GM18520 (cell line): ENCODE results near the gene MAPK8IP1.

Experiments
- ATAC-seq: cut with Tn5 transposase; IDR thresholded peaks from one replicate; pipeline ENCODE4 v1.9.1; 2021; ENCODE audit not compliant: unreplicated experiment

The MAPK8IP1 gene

GRCh38 chr11:45859661-45860140, 25.8 kb upstream of the MAPK8IP1 start:
- no peak for ATAC-seq

DNA sequence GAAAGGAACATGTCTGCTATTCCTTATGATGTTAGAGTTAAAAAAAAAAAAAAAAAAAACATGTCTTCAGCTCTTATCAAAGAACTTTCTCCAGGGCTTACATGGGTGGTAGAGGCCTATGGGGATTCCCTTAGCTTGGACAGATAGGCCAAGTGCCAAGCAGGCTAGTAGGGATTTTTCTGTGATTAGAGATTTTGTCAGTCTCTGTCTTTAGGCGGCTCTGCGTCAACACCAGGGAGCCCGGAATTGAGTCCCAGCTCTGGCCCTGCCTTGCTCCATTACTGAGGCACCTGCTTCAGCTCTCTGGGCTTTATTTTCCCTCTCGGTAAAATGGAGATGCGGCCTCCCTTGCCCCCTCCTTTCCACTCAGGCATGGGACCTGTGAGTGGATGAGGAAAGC, 25.1 kb upstream of the MAPK8IP1 start:
- ATAC-seq = no peak

DNA sequence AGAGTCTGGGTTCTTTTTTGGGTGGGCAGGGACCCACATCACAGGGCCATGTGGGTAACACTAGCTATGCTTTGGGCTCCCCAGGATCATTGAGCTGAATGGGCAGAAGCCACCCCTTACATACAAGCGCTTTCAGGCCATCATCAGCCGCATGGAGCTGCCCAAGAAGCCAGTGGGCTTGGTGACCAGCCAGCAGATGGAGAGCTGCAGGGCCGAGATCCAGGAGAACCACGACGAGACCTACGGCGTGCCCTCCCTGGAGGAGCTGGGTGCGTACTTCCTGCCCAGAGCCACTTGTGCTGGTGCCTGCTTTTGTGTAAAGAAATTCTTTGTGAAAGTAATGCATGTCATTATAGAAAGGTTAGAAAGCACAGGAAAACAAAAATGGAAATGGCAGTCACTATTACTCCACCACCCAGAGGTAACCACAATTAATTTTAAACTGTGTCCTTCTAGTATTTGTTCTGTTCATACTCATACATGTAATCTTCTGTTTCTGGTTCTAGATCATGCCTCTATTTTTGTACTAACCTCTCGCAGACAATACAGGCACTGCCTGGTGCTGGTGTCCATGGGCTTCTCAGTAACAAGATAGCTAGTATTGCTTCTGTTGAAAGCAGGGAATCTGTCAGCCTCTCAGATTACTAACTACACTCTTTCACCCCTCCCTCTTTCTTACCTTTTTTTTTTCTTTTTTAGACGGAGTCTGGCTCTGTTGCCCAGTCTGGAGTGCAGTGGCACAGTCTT, 24.5 kb upstream of the MAPK8IP1 start:
- no peak for ATAC-seq

GRCh38 chr11:45864041-45864440, 21.4 kb upstream of the MAPK8IP1 start:
- ATAC-seq = no peak

DNA sequence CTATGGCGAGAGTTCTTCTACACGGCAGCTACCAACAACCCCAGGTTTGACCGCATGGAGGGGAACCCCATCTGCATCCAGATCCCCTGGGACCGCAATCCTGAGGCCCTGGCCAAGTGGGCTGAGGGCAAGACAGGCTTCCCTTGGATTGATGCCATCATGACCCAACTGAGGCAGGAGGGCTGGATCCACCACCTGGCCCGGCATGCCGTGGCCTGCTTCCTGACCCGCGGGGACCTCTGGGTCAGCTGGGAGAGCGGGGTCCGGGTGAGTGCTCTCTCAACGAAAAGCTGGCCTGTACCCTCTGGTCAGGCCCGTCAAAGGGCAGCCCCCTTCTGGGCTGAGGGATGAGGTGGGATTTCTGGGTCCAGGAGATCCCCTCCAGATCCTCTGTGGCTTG, 15.9 kb upstream of the MAPK8IP1 start:
- no peak for ATAC-seq

DNA sequence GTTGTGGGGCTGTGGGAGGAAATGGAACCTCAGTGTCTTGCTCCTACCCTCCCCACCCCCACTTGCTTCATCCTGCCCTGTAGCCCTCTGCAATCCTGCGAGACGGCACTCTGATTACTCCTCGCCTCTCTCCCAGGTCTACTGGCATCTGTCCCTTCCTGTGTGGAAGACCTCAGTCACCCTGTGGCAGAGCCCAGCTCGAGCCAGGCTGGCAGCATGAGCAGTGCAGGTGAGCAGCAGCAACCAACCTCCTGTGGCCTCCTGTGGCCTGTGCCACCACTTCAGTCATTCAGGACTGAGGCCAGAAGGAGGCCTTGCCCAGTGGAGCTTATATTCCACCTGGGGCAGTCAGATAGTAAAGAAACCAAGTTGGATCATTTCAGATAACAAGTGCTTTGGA, 14.7 kb upstream of the MAPK8IP1 start:
- no peak for ATAC-seq

GRCh38 chr11:45871638-45872037, 13.8 kb upstream of the MAPK8IP1 start:
- ATAC-seq = no peak

- no peak for ATAC-seq
Measured at GRCh38 chr11:45872651-45873356, 12.6 kb upstream of the MAPK8IP1 start.

- no peak for ATAC-seq
Measured at GRCh38 chr11:45876401-45876800, 9.1 kb upstream of the MAPK8IP1 start.

- ATAC-seq = no peak
Measured at GRCh38 chr11:45877221-45877620, 8.2 kb upstream of the MAPK8IP1 start.

DNA sequence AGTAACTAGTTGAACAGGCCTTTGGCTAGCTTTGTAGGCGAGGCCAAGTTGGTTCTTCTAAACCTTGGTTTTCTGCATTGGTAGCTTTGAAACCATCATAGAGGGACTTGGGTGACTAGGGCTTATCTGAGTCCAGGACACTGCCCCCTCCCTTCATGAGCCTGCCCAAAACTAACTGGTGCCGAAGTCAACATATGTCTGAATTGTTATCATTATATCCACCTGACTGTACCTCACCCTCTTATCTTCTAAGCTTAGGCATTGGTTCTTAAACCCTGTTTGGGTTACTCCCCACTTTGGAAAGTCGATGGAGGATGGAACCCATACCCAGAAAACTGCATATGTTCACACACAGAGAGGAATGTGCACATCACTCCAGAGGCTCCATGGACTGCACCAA, 7.6 kb upstream of the MAPK8IP1 start:
- no peak for ATAC-seq

DNA sequence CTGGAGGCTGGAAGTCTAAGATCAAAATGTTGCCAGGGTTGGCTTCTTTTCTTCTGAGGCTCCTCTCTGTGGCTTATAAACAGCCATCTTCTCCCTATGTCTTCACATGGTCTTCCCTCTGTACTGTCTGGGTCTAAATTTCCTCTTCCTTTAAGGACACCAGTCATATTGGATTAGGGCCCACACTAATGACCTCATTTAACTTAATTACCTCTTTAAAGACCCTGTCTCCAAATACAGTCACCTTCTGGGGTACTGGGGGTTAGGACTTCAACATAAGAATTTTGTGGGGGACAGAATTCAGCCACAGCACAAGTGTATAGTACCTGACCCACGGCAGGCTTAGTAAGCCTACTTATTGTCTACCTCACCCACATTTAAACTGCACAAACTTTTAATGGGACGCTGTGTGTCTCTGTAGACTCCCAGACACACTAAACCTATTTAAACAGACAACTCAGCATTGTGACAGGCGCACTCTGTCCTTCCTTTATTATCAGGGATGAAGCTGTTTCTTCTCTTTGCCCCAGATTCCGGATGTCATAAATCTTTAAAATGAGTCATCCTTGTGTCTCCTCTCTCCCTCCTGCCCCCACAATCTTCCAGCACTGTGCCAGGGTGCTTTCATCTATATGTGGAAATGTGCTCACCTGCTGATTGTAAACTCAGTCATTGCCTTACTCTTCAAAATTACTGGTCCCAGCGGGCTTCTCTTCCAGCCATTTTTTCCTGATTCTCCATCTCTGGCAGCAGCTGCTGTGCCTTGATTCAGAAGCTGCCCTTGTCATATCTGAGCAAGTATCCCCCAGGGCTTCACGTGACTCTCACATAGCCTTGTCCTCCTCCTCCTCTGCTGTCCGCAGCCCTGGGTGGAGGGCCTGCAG, 5.4 kb upstream of the MAPK8IP1 start:
- no peak for ATAC-seq

DNA sequence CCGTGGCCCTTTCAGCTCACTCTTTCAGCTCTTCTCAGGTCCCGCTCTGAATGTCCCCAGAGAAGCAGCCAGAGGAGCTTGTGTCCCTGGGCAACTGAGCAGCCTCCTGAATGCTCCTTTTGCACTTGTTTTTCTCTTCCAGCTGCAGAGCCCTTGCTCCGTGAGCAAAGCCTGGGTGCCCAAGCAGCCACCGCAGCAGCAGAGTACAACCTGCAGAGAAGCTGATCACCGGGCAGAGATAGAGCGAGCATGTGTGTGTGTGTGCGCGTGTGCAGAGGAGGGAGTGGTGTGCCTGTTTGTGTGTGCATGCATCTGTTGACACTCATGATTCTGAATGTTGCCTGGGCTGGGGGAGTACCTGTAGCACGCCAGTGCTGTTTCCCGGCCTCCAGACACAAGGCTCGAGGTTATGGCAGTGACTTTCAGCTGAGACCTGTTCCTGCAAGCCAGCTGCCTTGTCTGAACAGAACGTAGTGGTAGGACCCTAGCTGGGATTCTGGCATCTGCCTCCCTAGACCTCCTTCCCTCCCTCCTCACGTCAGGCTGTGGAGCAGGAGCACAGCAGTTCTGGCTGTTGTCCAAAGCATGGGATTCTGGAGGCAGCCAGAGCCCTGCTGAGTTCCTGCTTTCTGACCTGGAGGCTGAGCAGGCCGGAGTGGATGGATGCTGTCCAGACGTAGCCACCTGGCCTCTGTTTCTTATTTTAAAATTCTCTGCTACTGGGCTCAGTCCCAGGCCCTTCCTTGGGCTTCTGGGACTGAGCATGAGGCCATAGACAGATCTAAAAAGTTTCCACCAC, 4.5 kb upstream of the MAPK8IP1 start:
- no peak for ATAC-seq

DNA sequence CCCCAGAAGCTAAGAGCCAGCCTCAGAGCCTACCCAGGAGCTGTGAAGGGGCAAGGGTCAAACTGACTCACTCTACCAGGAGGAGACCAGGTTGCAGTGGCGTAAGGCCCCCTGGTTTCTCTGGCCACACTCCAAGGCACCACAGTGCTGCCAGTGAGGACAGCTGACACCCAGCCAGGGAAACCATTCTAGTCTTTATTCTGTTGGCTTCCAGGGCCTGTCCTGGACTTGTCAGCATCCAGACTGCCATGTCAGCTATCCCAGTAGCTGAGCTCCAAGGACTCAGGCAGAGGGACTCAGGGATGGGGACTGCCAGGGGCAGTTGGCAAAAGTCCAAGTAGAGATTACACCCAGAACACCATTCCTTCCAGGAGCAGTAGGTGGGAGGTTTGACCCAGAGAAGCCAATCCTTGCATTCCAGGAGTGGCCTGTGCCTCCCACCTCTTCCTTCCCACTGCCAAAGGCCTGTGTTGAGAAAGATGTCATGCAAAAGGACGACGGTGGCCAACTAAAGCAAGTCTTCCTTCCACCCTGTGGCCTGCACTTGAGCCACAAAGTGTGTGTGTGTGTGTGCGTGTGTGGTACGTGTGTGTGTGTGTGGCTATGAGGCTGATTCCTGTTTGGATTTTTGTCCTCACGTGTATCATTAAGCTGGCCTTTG, 3.6 kb upstream of the MAPK8IP1 start:
- ATAC-seq = no peak

DNA sequence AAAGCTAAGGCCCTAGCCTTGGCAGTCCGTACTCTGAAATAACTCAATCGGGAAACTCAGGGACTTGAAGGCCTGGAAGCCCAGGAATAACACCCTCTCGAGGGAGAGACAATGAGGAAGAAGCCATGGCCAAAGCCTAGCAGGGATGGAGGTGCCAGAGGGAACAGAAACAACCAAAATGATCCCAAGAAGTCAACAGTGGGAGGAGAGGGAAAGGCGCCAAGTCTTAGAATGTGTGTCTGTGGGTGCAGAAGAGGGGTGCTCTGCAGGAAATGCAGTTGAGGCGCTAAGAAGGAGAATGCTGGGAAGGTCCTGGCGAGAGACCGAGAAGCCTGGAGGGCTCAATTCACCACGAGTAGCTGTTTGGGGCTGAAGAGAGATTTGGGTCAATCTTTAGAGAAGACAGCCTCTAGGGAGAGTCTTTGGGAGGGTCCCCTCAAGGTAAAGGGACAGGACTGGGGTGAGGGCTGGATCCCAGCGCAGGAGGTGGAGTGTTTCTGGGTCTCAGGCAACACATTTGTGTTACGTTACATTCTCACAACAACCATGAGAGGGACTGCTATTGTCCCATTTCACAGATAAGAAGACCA, 760 bp upstream of the MAPK8IP1 start:
- no peak for ATAC-seq

DNA sequence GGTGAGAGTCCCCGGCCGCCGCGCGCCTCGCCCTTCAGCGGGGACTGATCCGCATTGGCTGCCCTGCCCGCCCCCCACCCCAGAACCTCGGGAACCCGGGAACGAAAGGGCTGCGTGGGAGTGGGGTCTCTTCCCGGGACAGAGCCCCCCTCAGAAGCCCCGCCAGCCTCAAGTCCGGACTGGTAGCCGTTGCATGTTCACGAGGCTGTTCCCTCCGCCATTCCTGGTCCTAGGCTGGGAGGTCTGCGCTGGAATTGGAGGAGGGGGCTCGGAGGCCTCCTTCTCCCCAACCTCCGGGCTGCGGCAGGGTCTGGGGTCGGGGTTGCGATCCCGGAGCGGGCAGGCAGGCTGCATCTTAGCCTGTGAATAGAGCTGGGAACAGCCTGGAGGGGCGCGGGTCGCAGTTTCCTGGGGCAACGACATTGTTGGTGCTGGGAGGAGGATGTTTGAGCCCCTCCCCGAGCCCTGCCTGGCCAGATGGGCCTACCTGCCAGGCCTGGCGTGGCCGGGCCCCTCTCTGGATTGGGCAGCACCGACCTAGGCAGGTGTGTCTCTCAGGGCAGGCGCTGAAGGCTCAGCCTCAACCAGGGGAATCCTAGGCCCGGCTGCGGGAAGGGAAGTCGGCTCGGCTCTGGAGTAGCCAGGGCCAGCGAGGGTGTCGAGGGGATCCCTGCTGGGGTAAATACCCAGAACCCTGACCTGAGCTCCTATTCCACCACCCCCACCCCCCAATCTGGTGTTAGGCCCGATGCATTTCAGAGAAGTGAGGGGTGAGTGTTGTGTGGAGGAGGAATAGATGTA, 670 bp downstream of the MAPK8IP1 start:
- no peak for ATAC-seq

- ATAC-seq = no peak
Measured at GRCh38 chr11:45886816-45887520, 1.5 kb downstream of the MAPK8IP1 start.

DNA sequence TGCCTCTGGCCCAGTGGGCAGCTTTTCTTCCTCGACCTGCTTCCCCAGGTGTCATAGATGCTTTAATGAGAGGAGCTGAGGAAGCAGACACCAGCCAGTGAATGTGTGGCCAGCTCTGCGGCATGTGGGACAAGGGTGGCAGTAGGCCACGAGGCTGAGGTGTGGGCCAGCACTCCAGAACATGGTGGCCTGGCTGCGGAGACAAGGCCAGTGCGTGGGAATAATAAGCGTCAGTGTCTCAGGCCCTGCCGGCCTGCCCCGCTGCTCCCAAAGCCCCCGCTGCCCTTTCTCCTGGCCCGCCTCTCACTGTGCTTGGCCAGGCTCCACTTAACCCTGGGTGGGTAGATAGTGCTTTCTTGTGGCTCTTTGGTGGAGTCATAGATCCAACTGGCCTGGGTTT, 2.1 kb downstream of the MAPK8IP1 start:
- no peak for ATAC-seq
